Mononuclear cell (primary cell): ENCODE measurements around the gene GPR82. TPM values are rescaled to one million over a fixed set of nuclear protein-coding genes. Genes with fewer than 3 reads are reported as not detected.
"Not testable (repeated sequence)": the region's sequence is repeated elsewhere in the genome, so short reads cannot be mapped to it uniquely, and the experiment has no call there.

Experiments used
- H3K27me3 ChIP-seq: 2 replicates; pipeline ENCODE4 v1.6.0; 2011; ENCODE audit warnings: low read length, control low read depth; ENCODE audit not compliant: insufficient read depth
- H3K4me1 ChIP-seq: 2 replicates; pipeline ENCODE4 v1.5.1; 2011; ENCODE audit warnings: mild to moderate bottlenecking, low read length, control low read depth; ENCODE audit not compliant: insufficient read depth
- H3K4me3 ChIP-seq: 2 replicates; pipeline ENCODE4 v1.5.1; 2011; ENCODE audit warnings: mild to moderate bottlenecking, low read length, moderate library complexity
- H3K9me3 ChIP-seq: 2 replicates; pipeline ENCODE4 v1.5.1; 2011; ENCODE audit warnings: low read depth, mild to moderate bottlenecking, control low read depth, low read length
- total RNA-seq: library from RNA; depleted of rRNA; stranded (reverse); fragments of >200 nt; gene quantifications from one replicate; pipeline ENCODE4 v1.2.3, GENCODE V29; 2012

GPR82 gene
- total RNA-seq, result under 0.01 TPM

GRCh38 chrX:41723826-41724225 lies at the start of gene GPR82:
Gene GPR82, plus strand, starts transcription at chrX:41724181. Its CDS starts 2,846 bp downstream, at chrX:41727027.
- no peaks in the 10 kb centered on the region for H3K27me3 ChIP-seq
- H3K4me3 ChIP-seq, result no peak within 1 kb of the TSS
- H3K4me1 ChIP-seq, result peaks cover 43% of the 10 kb centered on the region
- no peaks in the 10 kb centered on the region for H3K9me3 ChIP-seq

- not testable (repeated sequence) for H3K4me3 ChIP-seq, H3K9me3 ChIP-seq, H3K27me3 ChIP-seq, H3K4me1 ChIP-seq
Measured at GRCh38 chrX:41676361-41676760, 47.6 kb upstream of the GPR82 start.

DNA sequence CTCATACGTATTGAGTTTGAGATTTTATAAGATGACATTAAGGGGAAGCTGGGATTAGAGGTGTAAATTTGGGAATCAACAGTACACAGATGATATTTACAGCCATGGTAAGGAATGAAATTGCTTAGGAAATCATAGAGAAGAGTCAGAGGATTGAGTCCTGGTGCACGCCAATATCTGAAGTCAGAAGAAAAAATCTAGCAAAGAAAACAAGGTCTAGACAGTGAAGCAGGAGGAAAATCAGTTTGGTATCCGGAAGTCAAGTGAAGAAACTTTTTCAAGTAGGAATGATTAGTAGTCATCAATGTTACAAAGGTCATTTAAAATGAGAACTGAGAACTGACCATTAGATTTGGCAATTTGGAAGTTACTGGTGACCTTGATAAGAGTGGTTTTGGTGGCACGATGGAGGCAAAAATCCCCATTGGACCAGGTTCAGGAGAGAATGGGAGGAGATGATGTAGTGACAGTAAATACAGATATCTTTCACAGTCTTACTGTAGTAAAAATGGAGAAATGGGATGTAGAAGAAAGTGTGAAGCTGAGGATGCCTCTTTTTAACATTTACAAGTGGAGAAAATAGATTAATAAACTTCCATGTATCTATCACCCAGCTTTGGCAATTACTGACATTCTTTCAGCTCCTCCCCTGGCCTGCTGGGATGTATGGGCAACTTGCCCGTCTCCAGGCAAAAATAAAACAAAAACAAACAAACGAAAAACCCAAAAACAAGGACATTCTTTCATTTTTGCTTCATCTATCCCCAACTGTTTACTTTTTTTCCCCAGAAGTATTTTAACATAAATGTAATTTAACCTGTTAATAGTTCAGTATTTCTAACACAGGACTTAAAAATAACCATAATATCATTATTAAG lies 46.6 kb upstream of the GPR82 start:
- no peak overlapping the region for H3K4me3 ChIP-seq
- no peaks in the 10 kb centered on the region for H3K27me3 ChIP-seq
- H3K9me3 ChIP-seq, result no peaks in the 10 kb centered on the region
- H3K4me1 ChIP-seq, result no peaks in the 10 kb centered on the region

DNA sequence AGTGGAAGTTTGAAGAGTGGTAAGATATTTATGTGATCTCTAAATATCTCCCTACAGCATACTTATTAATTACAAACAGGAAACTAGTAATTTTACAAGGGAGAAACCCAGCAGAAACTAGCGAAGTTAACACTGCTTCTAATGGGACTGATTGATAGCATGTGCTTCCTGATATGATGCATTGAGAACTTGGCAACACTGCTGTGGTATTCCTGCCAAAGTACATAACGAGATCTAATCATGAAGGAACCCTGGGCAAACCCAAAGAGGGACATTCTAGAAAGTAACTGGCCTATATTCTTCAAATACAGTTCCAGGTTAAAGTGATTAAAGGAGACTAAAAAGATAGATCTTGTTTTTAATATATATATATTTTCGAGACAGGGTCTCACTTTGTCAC lies 39.8 kb upstream of the GPR82 start:
- peaks cover 25% of the 10 kb centered on the region for H3K4me1 ChIP-seq

DNA sequence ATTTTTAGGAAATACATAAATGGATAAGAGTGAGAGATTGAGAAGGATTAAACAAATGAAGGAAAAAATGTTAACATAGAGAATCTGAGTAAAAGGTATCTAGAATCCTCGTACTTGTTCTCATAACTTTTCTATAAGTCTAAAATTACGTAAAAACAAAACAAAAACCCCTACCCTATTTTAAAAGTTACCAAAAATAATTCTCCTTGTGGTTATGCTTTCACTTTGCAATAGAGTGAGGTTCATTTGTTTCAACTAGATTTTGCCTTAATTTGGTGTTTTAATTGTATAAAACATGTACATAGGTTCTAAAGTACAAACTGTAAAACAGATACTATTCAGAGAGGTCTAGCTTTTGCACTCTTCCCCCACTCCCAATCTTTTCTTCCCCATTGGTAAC lies 39.0 kb upstream of the GPR82 start:
- peaks cover 25% of the 10 kb centered on the region for H3K4me1 ChIP-seq
- H3K9me3 ChIP-seq, result no peaks in the 10 kb centered on the region
- H3K27me3 ChIP-seq, result no peaks in the 10 kb centered on the region
- no peak overlapping the region for H3K4me3 ChIP-seq

More for the DNA sequence above, 39.8 kb upstream of the GPR82 start:
- Histone ChIP-seq H3K27me3 (no peaks in the 10 kb centered on the region), H3K9me3 (no peaks in the 10 kb centered on the region), H3K4me3 (no peak overlapping the region)

DNA sequence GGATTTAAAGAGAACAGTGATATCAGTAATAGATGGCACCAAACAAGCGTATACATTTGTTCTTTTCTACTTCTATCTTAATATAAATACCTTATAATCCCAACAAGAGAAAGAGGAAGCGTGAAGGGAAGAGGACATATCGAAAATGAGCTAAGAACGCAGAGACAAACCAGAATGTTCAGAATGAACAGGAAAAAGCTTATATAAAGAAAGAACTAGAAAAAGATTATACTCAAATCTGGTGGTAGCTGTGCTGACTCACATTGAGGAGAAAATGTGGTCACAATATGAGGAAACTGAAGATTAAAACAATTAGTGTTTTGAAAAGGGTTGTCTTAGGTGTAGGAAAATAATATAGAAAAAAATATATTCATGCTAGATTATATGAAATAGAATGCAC lies 37.2 kb upstream of the GPR82 start:
- Histone ChIP-seq H3K4me3 (no peak overlapping the region), H3K9me3 (no peaks in the 10 kb centered on the region), H3K4me1 (peaks cover 30% of the 10 kb centered on the region), H3K27me3 (no peaks in the 10 kb centered on the region)

- Histone ChIP-seq H3K4me1 (peaks cover 44% of the 10 kb centered on the region), H3K27me3 (no peaks in the 10 kb centered on the region), H3K4me3 (no peak overlapping the region), H3K9me3 (no peaks in the 10 kb centered on the region)
Measured at GRCh38 chrX:41688156-41688555, 35.8 kb upstream of the GPR82 start.

- Histone ChIP-seq H3K27me3 (no peaks in the 10 kb centered on the region), H3K4me3 (peak within 1 kb of the TSS; percentile 6), H3K9me3 (no peaks in the 10 kb centered on the region), H3K4me1 (peaks cover 49% of the 10 kb centered on the region)
Measured at GRCh38 chrX:41688835-41689234, 35.1 kb upstream of the GPR82 start, which contains the start of gene GPR34. Gene GPR34, plus strand, starts transcription at chrX:41688973. Its CDS starts 6,661 bp downstream, at chrX:41695634.

- Histone ChIP-seq H3K9me3 (no peaks in the 10 kb centered on the region), H3K27me3 (no peaks in the 10 kb centered on the region), H3K4me3 (no peak overlapping the region), H3K4me1 (peaks cover 57% of the 10 kb centered on the region)
Measured at GRCh38 chrX:41689711-41690110, 34.3 kb upstream of the GPR82 start.

DNA sequence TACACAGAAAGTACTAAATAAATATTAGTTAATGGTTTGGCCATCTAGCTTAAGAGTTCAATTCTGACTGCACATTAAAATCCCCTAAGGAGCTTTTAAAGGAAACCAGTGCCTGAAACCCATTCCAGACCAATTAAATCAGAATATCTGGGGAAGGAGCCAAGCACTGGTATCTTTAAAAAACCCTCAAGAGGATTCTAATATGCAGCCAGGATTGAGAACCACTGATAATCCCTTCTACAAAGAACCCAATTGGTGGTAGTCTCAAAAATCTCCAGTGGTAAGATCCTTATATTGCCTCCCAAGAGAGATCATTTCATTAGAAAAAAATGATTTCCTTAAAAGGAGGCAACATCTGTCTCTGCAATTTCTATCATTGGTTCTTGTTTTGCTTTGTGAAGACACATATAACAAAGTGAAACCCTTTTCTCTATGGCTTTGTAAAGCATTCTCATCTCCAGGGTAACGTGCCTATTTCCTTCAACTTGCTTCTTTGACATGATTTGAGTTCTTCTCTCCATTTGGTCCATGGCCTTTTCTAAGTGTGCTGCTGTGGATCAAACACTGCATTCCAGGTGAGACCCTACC lies 31.7 kb upstream of the GPR82 start:
- no peaks in the 10 kb centered on the region for H3K9me3 ChIP-seq
- H3K4me1 ChIP-seq, result peaks cover 43% of the 10 kb centered on the region
- no peaks in the 10 kb centered on the region for H3K27me3 ChIP-seq
- no peak overlapping the region for H3K4me3 ChIP-seq

GRCh38 chrX:41693024-41693423 lies 31.0 kb upstream of the GPR82 start:
- H3K4me1 ChIP-seq, result peaks cover 38% of the 10 kb centered on the region
- no peaks in the 10 kb centered on the region for H3K27me3 ChIP-seq
- no peak overlapping the region for H3K4me3 ChIP-seq
- no peaks in the 10 kb centered on the region for H3K9me3 ChIP-seq

- Histone ChIP-seq H3K9me3 (no peaks in the 10 kb centered on the region), H3K4me1 (peaks cover 34% of the 10 kb centered on the region), H3K27me3 (no peaks in the 10 kb centered on the region), H3K4me3 (no peak overlapping the region)
Measured at GRCh38 chrX:41695426-41695825, 28.6 kb upstream of the GPR82 start.

DNA sequence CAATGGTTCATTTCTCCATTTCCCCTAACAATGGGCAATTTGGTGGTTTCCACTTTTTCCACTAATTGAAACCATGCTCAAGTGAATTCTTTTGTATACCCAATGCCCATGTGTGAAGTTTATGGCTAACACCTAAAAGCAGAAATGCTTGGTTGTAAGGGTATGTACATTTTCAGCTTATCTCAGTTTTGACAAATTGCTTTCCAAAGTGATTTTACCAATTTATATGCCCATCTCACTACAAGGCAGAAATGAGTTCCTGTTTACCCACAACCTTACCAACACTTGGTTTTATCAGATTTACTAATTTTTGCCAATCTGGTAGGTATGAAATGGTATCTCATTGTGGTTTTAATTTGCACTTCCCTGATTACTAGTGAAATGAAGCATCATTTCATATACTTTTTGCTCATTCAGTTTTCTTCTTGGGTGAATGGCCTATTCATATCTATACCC lies 20.4 kb upstream of the GPR82 start:
- H3K27me3 ChIP-seq, result no peaks in the 10 kb centered on the region
- no peak overlapping the region for H3K4me3 ChIP-seq
- no peaks in the 10 kb centered on the region for H3K9me3 ChIP-seq
- peaks cover 43% of the 10 kb centered on the region for H3K4me1 ChIP-seq

- no peaks in the 10 kb centered on the region for H3K27me3 ChIP-seq
- no peaks in the 10 kb centered on the region for H3K9me3 ChIP-seq
- H3K4me3 ChIP-seq, result no peak overlapping the region
- peaks cover 43% of the 10 kb centered on the region for H3K4me1 ChIP-seq
Measured at GRCh38 chrX:41705042-41705441, 18.9 kb upstream of the GPR82 start.

GRCh38 chrX:41705680-41706374 lies 18.2 kb upstream of the GPR82 start:
- no peak overlapping the region for H3K4me3 ChIP-seq
- H3K4me1 ChIP-seq, result peaks cover 43% of the 10 kb centered on the region
- H3K27me3 ChIP-seq, result no peaks in the 10 kb centered on the region
- no peaks in the 10 kb centered on the region for H3K9me3 ChIP-seq
